K562 (cell line): Measurements from ENCODE around the gene DYNLT2B. TPM values are rescaled to one million over a fixed set of nuclear protein-coding genes. Genes with fewer than 3 reads are reported as not detected.
"Not testable (repeated sequence)": the region's sequence is repeated elsewhere in the genome, so short reads cannot be mapped to it uniquely, and the experiment has no call there.

ENCODE experiments used
- CBX1 ChIP-seq: sonication (generic); IDR thresholded peaks from 2 replicates; pipeline ENCODE4 v1.6.1; 2016; ENCODE audit warnings: antibody characterized with exemption, low read depth, mild to moderate bottlenecking
- ELF4 ChIP-seq: fragments of 450-650 bp; formaldehyde crosslinking; IDR thresholded peaks from 2 replicates; pipeline ENCODE4 v1.4.0; 2022; ENCODE audit warnings: missing genetic modification characterization
- HBP1 ChIP-seq: fragments of 450-650 bp; formaldehyde crosslinking; IDR thresholded peaks from 2 replicates; pipeline ENCODE4 v1.4.0; 2022; ENCODE audit warnings: missing genetic modification characterization
- HDAC6 ChIP-seq: IDR thresholded peaks from 2 replicates; pipeline ENCODE4 v1.6.1; 2012; ENCODE audit warnings: low read depth, mild to moderate bottlenecking, control low read depth, inconsistent platforms, low read length, moderate library complexity
- TEAD1 ChIP-seq, 2 experiments: fragments of 450-650 bp in 1 of 2; sonication (generic) in 1 of 2; formaldehyde crosslinking; IDR thresholded peaks; 2 replicates each; pipeline versions ENCODE4 v1.4.0 to v1.8.0; 2020 to 2022; ENCODE audit warnings: mild to moderate bottlenecking in 2 of 2, missing genetic modification reagents in 1 of 2
- THRAP3 ChIP-seq: fragments of 450-650 bp; IDR thresholded peaks from 2 replicates; pipeline ENCODE4 v1.6.1; 2016; ENCODE audit warnings: mild to moderate bottlenecking, inconsistent platforms, borderline replicate concordance
- TOE1 ChIP-seq, 2 experiments: fragments of 450-650 bp in 1 of 2; sonication (generic) in 1 of 2; formaldehyde crosslinking in 1 of 2; IDR thresholded peaks; 2 replicates each; pipeline versions ENCODE4 v1.7.1 to v1.8.0; 2016 to 2022; ENCODE audit warnings: borderline replicate concordance in 2 of 2, mild to moderate bottlenecking in 2 of 2, antibody characterized with exemption in 1 of 2, inconsistent platforms in 1 of 2, low read depth in 1 of 2, missing genetic modification reagents in 1 of 2, moderate library complexity in 1 of 2
- polyA plus RNA-seq, 8 experiments: library from polyadenylated mRNA; depleted of rRNA in 4 of 8; stranded (reverse) in 5 of 8; unstranded in 3 of 8; fragments of >200 nt; fragmentation: Nextera tagmentation in 2 of 8; fragmentation: Illumina TruSeq in 1 of 8; extraction: Ambion mirVana in 2 of 8; extraction: Trizol in 1 of 8; gene quantifications; 2 replicates each; pipeline versions ENCODE4 v1.2.1 to v1.2.3, GENCODE V29; 2011 to 2014; ENCODE audit warnings: inconsistent platforms in 1 of 8, missing spikeins in 1 of 8
- total RNA-seq, 7 experiments: library from RNA; depleted of rRNA in 6 of 7; stranded (reverse); fragments of >200 nt in 6 of 7; fragmentation: Illumina TruSeq in 2 of 7; extraction: Trizol in 2 of 7; gene quantifications; 2 replicates each; pipeline versions ENCODE4 v1.2.1 to v1.2.3, GENCODE V29; 2011 to 2021; ENCODE audit warnings: low replicate concordance in 1 of 7

DYNLT2B gene
- total and polyA plus RNA-seq, 9 of the 15 experiments (the other 6 are each of a cell fraction or from before 2014, with no cell fraction given) = 6.5 to 19.9 (median 8.7) TPM

- TF ChIP-seq ELF4 = peak; percentile 66; the same call in 1 of the 2 replicates
- TF ChIP-seq HDAC6 = peak; percentile 85; the same call in 1 of the 2 replicates
- TF ChIP-seq TOE1 (IDR thresholded peaks at IDR 0.05; ENCODE audit: borderline replicate concordance) = not testable (repeated sequence)
- TF ChIP-seq TOE1 (CRISPR knock-in tag; IDR thresholded peaks at IDR 0.05; ENCODE audit: borderline replicate concordance, low read depth) = 0 out of 2 replicates have a peak, but pooled peaks have one; percentile 45
- 0 out of 4 replicates have a peak, but pooled peaks of 1 of the 2 experiments have one; percentile 55 for TF ChIP-seq TEAD1 (CRISPR knock-in tag; IDR thresholded peaks at IDR 0.05)
- TF ChIP-seq CBX1 = 0 out of 2 replicates have a peak, but pooled peaks have one; percentile 56
- 0 out of 2 replicates have a peak, but pooled peaks have one; percentile 10 for TF ChIP-seq THRAP3
- TF ChIP-seq HBP1 (CRISPR knock-in tag) = 0 out of 2 replicates have a peak, but pooled peaks have one; percentile 18
Measured at GRCh38 chr3:196316799-196317686, 997 bp downstream of the DYNLT2B start (continued).
